Uterus (tissue), 4 donors: ENCODE data around the gene OSBPL2. TPM values are rescaled to one million over a fixed set of nuclear protein-coding genes. Genes with fewer than 3 reads are reported as not detected.

Experiments used
- DNase-seq, 2 donors: peaks; one replicate each; pipeline ENCODE4 v3.0.0-alpha.2; 2019 to 2020
- H3K27ac ChIP-seq, 2 donors: fragments of 200-600 bp; sonication (generic); 1 replicate in 1 of 2; 2 replicates in 1 of 2; pipeline ENCODE4 v1.5.1; 2016 to 2018
- H3K27me3 ChIP-seq, 2 donors: fragments of 200-600 bp; sonication (generic); one replicate each; pipeline ENCODE4 v1.5.1; 2018 to 2019; ENCODE audit warnings: control low read depth in 1 of 2
- H3K36me3 ChIP-seq, 2 donors: fragments of 200-600 bp; sonication (generic); one replicate each; pipeline ENCODE4 v1.5.1; 2019; ENCODE audit warnings: control low read depth in 1 of 2
- H3K4me1 ChIP-seq, 2 donors: fragments of 200-600 bp; sonication (generic); one replicate each; pipeline ENCODE4 v1.5.1; 2018 to 2019; ENCODE audit warnings: control low read depth in 1 of 2
- H3K4me3 ChIP-seq, 2 donors: fragments of 200-600 bp; sonication (generic); 1 replicate in 1 of 2; 2 replicates in 1 of 2; pipeline ENCODE4 v1.5.1; 2018 to 2019; ENCODE audit warnings: mild to moderate bottlenecking in 1 of 2
- H3K9me3 ChIP-seq, 2 donors: fragments of 200-600 bp; sonication (generic); one replicate each; pipeline ENCODE4 v1.5.1; 2019; ENCODE audit warnings: control low read depth in 1 of 2
- POLR2A ChIP-seq, 2 donors: fragments of 450-650 bp; IDR thresholded peaks; one replicate each; pipeline ENCODE4 v1.6.1; 2016; ENCODE audit warnings: antibody characterized with exemption in 2 of 2, mild to moderate bottlenecking in 1 of 2, moderate library complexity in 1 of 2
- intact Hi-C: fragments of 100-400 bp; cut with DNase I; formaldehyde crosslinking; loops from one replicate; pipeline ENCODE4 v1.15.1; 2023; ENCODE audit warnings: low total_unique reads
- total RNA-seq, 4 donors: library from RNA; depleted of rRNA in 3 of 4; stranded (reverse); fragments of >200 nt in 3 of 4; gene quantifications; one replicate each; pipeline versions ENCODE4 v1.1.0 to v1.2.4, GENCODE V29; 2014 to 2023
- TF ChIP-seq, protein P1 (sequence below), 4 experiments: fragments of 200-600 bp in 2 of 4; fragments of 450-650 bp in 2 of 4; sonication (generic) in 2 of 4; IDR thresholded peaks; one replicate each; pipeline ENCODE4 v1.5.1; 2016 to 2019; ENCODE audit warnings: antibody characterized with exemption in 4 of 4, mild to moderate bottlenecking in 2 of 4, moderate library complexity in 1 of 4
- donor health status: DM: yes; HTN: yes; CAD: no.

OSBPL2 gene
- total RNA-seq, 4 donors from 2014 or later: 12.3 to 55.9 (median 33.4) TPM

DNA sequence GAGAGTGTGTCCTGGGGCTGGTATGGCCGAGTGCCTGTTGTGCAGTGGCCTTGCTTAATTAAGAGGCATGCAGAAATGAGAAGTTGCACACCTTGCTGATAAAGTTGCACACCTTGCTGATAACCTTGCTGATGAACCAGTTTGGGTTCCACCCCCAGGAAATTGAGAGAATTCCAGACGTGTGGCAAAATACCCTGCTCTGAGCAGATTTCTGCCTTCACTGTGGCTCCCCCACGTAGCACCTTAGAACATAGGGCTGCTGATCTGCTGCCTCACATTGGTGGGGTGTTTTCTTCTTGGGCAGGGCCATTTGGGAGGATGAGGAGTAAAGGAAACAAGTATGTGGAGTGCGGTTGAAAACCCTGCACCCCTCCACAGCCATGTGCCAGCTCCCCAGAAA is 42.0 kb downstream of the OSBPL2 start:
- no peak for DNase-seq
- Histone ChIP-seq H3K27ac (no peak overlapping the region), H3K36me3 (no peaks in the 10 kb centered on the region), H3K4me1 (no peaks in the 10 kb centered on the region), H3K27me3 (no peaks in the 10 kb centered on the region), H3K9me3 (no peaks in the 10 kb centered on the region), H3K4me3 (no peak overlapping the region)
- intact Hi-C loops: no loop called here
- no peak for TF ChIP-seq POLR2A (IDR thresholded peaks at IDR 0.05)

DNA sequence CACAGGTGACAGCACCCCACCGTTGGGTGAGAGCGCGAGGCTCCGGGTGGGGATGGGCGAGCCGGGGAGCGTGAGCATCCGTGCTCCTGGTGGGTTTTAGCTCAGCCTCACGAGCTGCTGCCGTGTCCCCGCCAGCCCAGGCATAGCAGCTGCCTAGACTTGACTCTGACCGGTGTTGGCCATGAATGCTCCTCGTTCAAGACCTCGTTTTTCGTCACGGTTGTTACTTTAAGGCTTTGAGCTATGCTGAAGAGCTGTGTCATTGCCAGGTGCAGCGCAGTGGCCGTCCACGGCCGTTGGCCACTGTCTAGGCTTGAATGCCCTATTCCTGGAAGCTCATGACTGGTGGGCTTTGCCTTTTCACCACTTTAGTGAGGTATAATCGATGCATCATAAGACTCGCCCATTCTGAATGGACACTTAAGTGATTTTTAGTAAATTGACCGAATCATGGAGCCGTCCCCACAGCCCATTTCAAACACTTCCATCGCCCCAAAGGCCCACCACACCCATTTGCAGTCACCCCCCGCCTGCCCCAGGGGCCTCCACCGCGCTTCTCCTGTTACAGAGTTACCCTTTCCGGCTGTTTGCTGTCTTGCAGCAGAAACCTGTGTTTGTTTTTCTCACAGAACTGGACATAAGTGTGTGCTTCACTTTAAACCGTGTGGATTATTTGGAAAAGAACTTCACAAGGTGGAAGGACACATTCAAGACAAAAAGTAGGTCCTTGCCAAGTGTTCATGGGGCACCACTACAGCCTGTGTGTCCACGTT is 43.0 kb downstream of the OSBPL2 start:
- no peak overlapping the region for H3K27ac ChIP-seq
- H3K4me1 ChIP-seq: no peaks in the 10 kb centered on the region
- intact Hi-C loops: no loop called here
- no peak for DNase-seq
- no peak overlapping the region for H3K4me3 ChIP-seq
- H3K27me3 ChIP-seq: no peaks in the 10 kb centered on the region
- no peak for TF ChIP-seq POLR2A (IDR thresholded peaks at IDR 0.05)
- TF ChIP-seq, protein P1, sequence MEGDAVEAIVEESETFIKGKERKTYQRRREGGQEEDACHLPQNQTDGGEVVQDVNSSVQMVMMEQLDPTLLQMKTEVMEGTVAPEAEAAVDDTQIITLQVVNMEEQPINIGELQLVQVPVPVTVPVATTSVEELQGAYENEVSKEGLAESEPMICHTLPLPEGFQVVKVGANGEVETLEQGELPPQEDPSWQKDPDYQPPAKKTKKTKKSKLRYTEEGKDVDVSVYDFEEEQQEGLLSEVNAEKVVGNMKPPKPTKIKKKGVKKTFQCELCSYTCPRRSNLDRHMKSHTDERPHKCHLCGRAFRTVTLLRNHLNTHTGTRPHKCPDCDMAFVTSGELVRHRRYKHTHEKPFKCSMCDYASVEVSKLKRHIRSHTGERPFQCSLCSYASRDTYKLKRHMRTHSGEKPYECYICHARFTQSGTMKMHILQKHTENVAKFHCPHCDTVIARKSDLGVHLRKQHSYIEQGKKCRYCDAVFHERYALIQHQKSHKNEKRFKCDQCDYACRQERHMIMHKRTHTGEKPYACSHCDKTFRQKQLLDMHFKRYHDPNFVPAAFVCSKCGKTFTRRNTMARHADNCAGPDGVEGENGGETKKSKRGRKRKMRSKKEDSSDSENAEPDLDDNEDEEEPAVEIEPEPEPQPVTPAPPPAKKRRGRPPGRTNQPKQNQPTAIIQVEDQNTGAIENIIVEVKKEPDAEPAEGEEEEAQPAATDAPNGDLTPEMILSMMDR (IDR thresholded peaks at IDR 0.05): no peak
- no peaks in the 10 kb centered on the region for H3K9me3 ChIP-seq
- no peaks in the 10 kb centered on the region for H3K36me3 ChIP-seq

DNA sequence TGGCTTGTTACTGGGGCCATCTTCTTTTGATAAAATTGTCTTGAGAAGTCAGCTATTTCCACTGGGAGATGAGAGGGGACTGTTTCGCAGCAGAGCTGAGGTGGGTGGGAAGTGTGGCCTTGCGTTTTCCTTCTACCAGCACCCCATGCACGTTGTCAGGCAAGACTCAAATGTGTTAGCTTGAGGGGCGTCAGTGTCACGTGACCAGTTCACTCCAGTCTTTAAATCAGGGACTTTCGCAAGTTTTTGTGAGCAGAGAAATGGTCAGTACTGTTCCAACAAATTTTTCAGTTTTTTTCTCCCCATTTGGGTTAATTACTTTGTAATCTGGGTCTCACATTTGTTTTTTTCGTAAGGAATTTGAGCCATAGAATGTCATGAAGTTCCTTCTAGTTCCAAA is 43.8 kb downstream of the OSBPL2 start:
- Histone ChIP-seq H3K4me1 (no peaks in the 10 kb centered on the region), H3K36me3 (no peaks in the 10 kb centered on the region), H3K9me3 (no peaks in the 10 kb centered on the region), H3K27me3 (no peaks in the 10 kb centered on the region), H3K27ac (no peak overlapping the region), H3K4me3 (no peak overlapping the region)
- no peak for DNase-seq
- intact Hi-C loops: no loop called here
- no peak for TF ChIP-seq POLR2A (IDR thresholded peaks at IDR 0.05)
- TF ChIP-seq, protein P1 (IDR thresholded peaks at IDR 0.05): no peak

DNA sequence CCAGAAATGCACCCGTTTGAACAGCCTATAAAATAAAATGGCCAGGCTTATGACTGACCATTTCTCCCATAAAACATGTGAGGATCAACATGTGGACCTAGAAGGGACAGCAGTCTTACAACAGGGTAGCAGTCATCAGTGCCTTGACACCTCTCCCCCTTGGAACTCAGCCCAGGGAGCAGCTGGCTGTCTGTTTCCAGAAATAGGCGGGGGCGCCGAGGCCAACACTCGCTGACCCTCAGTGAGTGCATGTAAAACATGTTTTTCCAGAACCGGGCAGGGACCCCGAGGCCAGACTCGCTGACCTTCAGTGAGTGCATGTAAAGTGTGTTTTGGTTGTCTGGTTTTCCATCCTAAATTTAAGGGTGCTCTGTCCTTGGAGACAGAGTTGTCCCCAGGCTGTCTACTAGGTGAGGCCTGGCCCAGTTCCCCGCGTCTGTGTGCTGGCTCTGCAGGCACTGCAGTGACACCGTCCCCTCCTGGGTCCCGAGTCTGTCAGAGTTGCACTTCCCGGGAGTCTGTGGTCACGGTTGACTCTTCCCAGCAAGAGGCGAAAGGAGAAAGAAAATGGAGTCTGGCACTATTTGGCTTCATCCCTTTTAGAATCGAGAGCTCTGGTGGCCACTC is 44.7 kb downstream of the OSBPL2 start:
- Histone ChIP-seq H3K27me3 (no peaks in the 10 kb centered on the region), H3K4me1 (no peaks in the 10 kb centered on the region), H3K4me3 (no peak overlapping the region), H3K27ac (no peak overlapping the region), H3K9me3 (no peaks in the 10 kb centered on the region), H3K36me3 (no peaks in the 10 kb centered on the region)
- no peak for DNase-seq
- intact Hi-C loops: no loop called here
- TF ChIP-seq POLR2A (IDR thresholded peaks at IDR 0.05): no peak
- TF ChIP-seq, protein P1 (IDR thresholded peaks at IDR 0.05): no peak

DNA sequence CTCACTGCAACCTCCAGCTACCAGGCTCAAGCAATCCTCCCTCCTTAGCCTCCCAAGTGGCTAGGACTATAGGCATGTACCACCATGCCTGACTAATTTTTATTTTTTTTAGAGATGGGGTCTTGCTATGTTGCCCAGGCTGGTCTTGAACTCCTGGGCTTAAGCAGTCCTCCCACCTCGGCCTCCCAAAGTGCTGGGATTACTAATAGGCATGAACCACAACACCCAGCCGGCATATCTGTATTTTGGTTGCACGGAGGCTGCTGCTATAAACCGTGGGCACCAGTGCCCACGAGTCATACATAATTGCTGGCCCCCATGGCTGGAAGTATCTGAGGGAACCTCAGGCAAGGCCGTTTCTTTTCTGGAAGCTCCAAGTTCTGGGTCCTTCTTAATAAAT is 46.1 kb downstream of the OSBPL2 start:
- Histone ChIP-seq H3K4me1 (no peaks in the 10 kb centered on the region), H3K9me3 (no peaks in the 10 kb centered on the region), H3K4me3 (no peak overlapping the region), H3K27me3 (no peaks in the 10 kb centered on the region), H3K27ac (no peak overlapping the region), H3K36me3 (no peaks in the 10 kb centered on the region)
- DNase-seq: no peak
- TF ChIP-seq, protein P1 (IDR thresholded peaks at IDR 0.05): no peak
- TF ChIP-seq POLR2A (IDR thresholded peaks at IDR 0.05): no peak
- intact Hi-C loops: no loop called here
